Articular chondrocyte of knee joint (primary cell): ENCODE data around the gene ZKSCAN7. TPM values are rescaled to one million over a fixed set of nuclear protein-coding genes. Genes with fewer than 3 reads are reported as not detected.

Source experiments
- total RNA-seq: library from RNA; depleted of rRNA; stranded (reverse); fragments of >200 nt; gene quantifications from 2 replicates; pipeline ENCODE4 v1.2.3, GENCODE V29; 2012

ZKSCAN7 gene
- 6.1 and 9.0 TPM in 2 replicates for total RNA-seq

DNA sequence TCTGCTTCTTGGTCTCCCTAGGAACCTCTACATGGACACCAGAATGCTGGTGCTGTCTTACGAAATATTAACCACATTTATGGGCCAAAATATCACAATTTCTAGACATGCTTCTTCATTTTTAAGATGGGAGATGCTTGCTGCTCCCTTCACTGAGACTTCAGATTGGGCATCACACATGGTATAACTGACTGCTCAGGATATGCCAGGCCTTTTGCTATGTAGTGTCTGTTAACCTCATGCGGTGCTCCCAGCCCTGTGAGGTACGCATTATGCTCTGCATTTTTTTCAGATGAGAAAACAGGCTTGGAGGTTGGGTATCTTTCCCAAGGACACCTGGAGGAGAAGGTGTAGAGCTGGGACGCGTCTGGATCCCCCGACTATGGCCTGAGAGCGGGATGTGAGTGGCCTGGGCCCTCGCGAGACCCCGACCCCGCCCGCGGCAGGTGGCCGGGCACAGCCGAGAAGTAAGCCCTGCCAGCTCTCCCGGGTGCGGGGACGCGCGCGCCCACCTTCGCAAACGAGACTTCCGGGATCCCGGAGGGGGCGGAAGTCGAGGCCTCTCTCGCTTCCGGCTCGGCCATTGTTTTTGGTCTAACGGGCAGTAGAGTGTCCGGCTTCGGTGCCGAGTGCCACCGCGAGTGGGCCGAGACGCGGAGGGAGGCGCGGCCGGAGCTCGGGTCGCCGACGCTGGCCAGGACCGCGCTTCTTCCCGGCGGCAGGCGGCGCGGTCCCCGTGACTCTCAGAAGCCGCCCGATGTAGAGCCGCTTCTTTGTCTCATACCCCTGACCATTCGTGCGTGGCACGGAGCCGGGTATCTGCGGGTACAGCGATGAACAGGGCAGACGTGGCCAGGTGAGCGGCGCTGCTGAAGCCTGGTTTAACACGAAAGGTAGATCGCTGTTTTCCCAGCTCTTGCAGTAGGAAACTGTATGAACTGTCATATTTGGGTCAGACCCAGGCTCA, at the start of gene ZKSCAN7:
ZKSCAN7 (plus strand) TSS at position 568 of the 967 bp plus-strand sequence. CDS start 1,855 bp downstream, outside the sequence.

GRCh38 chr3:44584646-44585501, 29.9 kb downstream of the ZKSCAN7 start, which contains the start of gene ZNF660:
ZNF660 (plus strand) TSS chr3:44584964; CDS start chr3:44594194, 9,230 bp downstream.

Other genes with a start within 250 kb of the ZKSCAN7 start
- 28.9 and 30.3 TPM in 2 replicates for gene TCAIM, start 216.4 kb upstream of the ZKSCAN7 start, total RNA-seq
- gene ZNF445, start 77.5 kb upstream of the ZKSCAN7 start, total RNA-seq: 9.8 and 10.2 TPM in 2 replicates
- gene ZNF660, start 29.8 kb downstream of the ZKSCAN7 start, total RNA-seq: 3.2 and 6.1 TPM in 2 replicates
- gene ZNF197, start 69.8 kb downstream of the ZKSCAN7 start, total RNA-seq: 21.6 and 22.9 TPM in 2 replicates
- 12.4 and 12.7 TPM in 2 replicates for gene ZNF35, start 93.5 kb downstream of the ZKSCAN7 start, total RNA-seq
- gene ZNF502, start 157.5 kb downstream of the ZKSCAN7 start, total RNA-seq: 5.0 and 8.2 TPM in 2 replicates
- 6.9 and 9.5 TPM in 2 replicates for gene ZNF501, start 174.4 kb downstream of the ZKSCAN7 start, total RNA-seq
- 36.5 and 38.9 TPM in 2 replicates for gene KIAA1143, start 206.4 kb downstream of the ZKSCAN7 start, total RNA-seq
- gene KIF15, start 206.6 kb downstream of the ZKSCAN7 start, total RNA-seq: 4.1 and 8.4 TPM in 2 replicates